NCI-H2171 (cell line): ENCODE measurements around the gene HEATR5B.
"Not testable (repeated sequence)": the region's sequence is repeated elsewhere in the genome, so short reads cannot be mapped to it uniquely, and the experiment has no call there.

Source experiments
- DNase-seq: peaks from one replicate; lab custom pipeline; 2025; lab: John Stamatoyannopoulos, UW

Gene HEATR5B

GRCh38 chr2:36936526-36936925 is 147.6 kb downstream of the HEATR5B start:
- DNase-seq: not testable (repeated sequence)

GRCh38 chr2:36931688-36932087 is 152.5 kb downstream of the HEATR5B start:
- DNase-seq: not testable (repeated sequence)
